Ecto neural progenitor cell (in vitro differentiated cells): ENCODE measurements around the gene MYL6B.
A peak's percentile ranks its signal among the peaks of the same experiment; 100 is the strongest.
"Not testable (repeated sequence)": the region's sequence is repeated elsewhere in the genome, so short reads cannot be mapped to it uniquely, and the experiment has no call there.

ENCODE experiments used
- DNase-seq: peaks from one replicate; pipeline ENCODE4 v3.0.0-alpha.2; 2018; ENCODE audit warnings: low spot score

MYL6B gene

GRCh38 chr12:56172839-56173238 is 20.5 kb downstream of the MYL6B start:
- DNase-seq: no peak

DNA sequence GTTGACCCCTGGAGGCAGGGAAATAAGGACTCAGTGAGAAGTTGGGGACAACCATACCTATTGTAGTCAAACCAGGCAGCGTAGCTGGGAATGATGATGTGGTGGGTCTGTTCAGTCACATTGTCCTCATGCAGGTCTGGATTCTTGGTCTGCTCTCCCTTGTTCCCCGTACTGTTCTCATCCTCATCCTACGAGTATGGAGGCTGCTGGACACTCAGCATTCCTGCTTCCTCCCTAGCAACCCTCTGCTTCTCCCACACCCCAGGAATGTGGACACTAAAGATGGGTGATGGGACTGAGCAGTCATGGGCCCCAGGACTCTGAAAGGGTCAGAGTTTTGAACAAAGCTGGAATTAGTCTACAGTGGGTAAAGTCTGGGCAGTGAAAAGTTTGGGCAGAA is 26.0 kb downstream of the MYL6B start:
- DNase-seq: no peak

- no peak for DNase-seq
These were observed 34.6 kb downstream of the MYL6B start for GRCh38 chr12:56186957-56187356.

DNA sequence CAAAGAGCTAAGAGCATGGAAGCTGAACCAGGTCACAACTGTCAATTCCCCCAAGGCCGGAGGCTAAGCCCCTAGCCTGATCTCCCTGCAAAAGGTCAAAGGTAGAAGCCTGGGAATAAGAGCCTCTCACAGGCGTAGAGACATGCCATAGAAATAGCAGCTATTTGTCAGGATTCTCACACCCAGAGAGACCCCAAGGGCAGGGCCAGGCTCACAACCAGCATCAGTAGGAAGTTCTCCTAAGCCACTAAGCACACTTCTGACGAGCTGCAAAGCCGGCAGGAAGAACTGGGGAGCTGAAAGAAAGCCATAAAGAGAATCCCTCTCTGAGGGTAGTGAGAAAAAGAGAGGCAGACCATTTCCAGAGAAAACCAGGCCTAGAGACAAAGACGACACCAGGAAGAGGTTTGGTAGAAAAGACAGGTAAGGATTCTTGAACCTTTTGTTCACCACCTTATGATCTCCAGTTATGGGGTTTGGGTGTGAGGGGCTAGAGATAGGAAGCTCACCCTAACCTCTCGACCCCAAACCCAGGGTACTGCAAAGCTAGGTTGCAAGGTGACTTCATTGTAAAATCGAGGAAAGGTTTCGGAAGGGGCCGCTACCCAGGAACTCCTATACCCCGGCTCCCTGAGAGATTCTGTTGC is 35.9 kb downstream of the MYL6B start:
- peak; percentile 59 for DNase-seq

DNA sequence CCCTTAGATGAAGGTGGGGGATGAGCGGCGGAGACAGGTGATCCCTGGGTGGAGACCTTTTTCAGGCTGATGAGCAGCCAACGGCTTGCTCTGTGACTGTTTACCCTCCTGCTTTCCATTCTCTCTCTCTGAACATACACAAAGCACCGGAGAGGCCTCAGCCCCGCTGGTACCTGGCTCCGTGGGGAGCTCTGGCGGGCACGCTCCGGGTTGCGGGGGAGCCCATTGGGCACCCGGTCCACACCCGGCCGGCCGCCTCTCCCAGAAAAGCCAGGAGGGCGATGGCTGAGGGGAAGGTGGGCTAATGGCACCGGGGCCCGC is 36.4 kb downstream of the MYL6B start:
- DNase-seq: no peak

DNA sequence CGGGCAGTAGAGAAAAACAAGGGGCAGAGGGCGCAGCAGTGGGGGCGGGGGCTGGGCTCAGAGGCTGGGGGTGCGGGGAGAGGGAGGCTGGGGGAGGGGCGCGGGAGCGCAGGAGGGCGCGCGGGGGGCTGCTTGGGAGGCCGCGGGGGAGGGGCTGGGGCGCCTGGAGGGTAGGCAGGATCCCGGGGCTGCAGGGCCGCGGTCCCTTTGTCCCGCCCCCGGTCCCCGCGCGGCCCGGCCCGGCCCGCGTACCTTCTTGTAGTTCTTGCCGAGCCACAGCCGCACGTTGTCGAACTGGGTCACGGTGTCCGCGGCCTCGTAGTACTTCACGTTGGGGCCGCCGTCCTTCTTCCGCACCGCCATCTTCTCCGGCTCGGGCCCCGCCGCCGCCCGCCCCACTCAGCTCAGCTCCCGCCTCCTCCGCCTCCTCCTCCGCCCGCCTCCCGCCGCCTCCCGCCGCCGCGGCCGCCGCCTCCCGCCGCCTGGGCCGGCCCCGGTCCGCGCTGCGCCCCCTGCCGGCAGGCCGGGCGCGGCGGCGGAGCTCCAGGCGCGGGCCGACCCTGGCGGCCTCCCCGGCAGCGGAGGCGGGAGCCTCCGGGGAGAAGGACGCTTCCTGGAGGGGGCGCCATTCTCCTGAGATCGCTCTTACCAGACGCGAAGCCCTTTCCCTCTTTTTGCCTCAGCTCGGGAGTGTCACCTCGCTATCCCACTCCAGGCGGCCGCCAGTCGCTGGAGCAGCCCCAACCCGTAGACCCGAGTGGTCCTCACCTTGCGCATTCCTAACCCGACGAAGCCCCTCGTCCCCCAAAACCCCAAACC is 36.9 kb downstream of the MYL6B start, which contains the start of gene SMARCC2:
Gene SMARCC2, minus strand, starts transcription at position 385 of the 819 bp plus-strand sequence. Its CDS starts 22 bp downstream, at position 363.
- peak; percentile 96 for DNase-seq

GRCh38 chr12:56189918-56190694 is 37.7 kb downstream of the MYL6B start:
- DNase-seq: peak; percentile 99

DNA sequence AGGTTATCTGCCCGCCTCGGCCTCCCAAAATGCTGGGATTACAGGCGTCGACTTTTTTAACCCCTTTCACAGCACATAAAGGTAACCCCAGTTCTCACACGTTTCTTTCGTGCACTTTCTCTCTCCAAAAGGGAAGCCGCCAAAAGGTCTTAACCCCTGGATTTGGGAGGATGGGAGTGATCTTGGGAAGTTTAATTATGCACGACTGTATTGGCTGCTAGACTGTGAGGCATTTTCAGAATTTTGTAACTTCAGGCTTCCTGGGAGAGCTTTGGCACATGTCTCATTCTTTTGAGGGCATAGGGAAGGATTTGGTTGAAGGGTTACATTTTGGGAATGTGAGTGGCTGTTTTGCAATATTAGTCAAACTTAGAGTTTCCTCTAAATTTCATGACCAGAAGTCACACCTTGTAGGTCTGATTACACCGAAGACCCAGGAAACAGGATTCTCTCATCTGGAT is 38.3 kb downstream of the MYL6B start:
- DNase-seq: no peak

DNA sequence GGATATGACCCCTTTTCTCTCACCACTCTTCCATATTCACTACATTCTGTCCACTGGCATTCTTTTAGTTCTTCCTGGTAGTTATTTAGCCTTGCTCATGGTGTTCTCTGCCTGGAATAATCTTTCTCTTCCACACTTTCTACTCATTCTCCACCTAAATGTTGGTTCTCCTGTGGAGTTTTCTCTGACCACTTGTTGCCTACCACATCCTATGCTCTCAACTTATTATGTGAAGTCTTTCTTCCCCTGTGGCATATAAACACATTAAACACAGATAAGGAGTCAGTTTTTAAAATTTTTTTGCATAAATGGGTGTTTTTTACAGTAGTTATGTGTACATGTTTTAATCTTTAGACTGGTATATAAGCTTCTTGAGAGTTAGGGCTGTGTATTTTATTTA is 40.2 kb downstream of the MYL6B start:
- DNase-seq: no peak

DNA sequence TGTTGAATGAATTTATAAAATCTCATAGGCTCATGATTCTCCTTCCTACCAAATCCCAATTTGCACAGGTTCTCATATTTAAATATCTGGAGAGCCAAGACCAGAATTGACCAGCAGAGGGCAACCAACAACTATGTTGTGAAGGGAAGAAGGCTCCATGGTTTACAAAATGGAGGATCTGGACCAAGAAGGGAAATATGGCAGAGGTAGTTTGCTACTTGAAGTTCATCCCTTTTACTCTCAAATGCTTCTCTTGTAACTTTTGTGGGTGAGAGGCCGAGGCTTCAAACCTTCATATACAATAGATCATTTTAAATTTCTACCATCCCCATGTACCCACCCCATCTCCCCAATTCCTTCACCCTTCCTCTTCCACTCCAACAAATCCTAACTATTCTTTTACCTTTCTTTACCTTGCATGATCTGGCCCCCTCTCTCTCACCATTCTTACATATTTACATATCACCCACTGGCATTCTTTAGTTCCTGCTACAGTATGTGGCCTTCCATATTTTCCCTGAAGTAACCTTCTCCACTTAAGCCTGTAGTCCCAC is 40.7 kb downstream of the MYL6B start:
- DNase-seq: peak; percentile 71

DNA sequence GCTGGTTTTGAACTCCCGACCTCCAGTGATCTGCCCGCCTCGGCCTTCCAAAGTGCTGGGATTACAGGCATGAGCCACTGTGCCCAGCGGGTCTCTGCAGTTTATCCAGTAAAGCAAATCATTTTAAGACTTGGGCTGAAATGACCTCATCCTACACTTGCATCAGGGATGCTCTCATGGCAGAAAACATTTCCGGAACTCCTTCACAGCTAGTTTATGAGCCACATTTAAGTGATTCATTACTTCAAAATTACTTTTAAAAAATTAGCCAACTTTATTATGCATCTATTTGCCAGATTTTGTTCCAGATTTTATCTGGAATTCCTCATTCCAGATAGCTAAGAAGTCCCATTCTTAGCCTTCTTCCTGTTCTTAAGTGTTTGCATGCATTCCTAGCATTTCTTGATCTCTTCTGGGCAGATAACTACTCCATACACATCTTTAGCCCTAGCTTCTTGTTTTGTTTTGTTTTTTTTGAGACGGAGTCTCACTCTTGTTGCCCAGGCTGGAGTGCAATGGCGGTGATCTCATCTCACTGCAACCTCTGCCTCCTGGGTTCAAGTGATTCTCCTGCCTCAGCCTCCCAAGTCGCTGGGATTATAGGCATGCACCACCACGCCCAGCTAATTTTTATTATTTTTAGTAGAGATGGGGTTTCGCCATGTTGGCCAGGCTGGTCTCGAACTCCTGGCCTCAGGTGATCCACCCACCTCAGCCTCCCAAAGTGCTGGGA is 44.6 kb downstream of the MYL6B start:
- not testable (repeated sequence) for DNase-seq

DNA sequence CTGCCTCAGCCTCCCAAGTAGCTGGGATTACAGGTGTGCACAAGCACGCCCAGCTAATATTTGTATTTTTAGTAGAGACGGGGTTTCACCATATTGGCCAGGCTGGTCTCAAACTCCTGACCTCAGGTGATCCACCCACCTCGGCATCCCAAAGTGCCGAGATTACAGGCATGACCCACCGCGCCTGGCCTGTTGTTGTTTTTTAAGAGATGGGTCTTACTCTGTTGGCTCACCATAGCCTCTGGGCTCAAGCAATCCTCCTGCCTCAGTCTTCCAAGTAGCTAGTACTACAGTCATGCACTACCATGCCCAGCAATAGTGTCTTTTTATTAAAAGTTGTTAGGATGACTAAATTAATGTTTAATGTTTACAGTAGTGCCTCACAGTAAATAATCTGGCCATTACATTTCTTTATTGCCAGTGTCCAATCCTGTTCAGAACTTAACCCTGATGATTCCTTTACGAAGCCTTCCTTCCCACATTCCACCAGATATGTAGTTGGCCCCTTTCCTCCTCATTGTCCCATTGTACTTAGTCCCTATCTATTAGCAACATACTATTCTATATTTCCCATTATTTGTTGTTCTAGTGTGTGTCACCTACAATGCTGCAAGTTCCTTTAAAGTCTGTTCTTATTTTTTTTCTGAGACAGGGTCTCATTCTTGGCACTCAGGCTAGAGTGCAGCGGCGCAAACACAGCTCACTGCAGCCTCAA is 45.7 kb downstream of the MYL6B start:
- DNase-seq: no peak

DNA sequence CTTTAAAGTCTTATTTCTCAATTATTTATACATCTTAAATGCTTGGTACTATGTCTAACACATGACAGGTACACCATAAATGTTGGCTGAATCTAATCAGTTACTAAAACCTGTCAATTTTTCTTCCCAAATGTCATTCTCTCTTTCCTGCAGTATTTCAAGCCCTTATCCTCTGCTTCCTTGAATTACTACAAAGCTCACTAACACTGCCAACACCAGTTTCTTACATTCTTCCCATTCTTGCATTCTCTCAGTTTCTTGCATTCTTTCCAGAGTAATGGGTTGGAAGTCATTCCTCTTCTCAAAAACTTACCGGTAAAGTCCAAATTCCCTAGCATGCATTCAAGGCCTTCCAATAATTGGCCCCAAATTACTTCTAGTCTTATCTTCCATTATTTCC is 46.4 kb downstream of the MYL6B start:
- no peak for DNase-seq

DNA sequence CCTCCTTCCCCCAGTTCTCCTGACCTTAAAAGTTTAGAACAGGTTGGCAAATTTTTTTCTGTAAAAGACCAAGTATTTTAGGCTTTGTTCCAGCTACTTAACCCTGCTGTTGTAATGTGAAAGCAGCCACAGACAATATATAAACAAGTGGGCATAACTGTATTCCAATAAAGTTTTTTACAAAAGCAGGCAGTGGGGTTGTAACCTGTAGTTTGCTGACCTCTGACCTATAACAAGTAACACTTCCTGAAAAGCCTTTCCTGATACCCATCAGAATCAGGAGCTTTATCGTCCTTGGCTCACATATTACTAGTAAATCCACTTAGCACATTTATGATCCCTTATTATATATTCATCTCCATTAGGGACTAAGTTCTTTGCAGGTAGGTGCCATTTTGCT is 50.0 kb downstream of the MYL6B start:
- DNase-seq: no peak

DNA sequence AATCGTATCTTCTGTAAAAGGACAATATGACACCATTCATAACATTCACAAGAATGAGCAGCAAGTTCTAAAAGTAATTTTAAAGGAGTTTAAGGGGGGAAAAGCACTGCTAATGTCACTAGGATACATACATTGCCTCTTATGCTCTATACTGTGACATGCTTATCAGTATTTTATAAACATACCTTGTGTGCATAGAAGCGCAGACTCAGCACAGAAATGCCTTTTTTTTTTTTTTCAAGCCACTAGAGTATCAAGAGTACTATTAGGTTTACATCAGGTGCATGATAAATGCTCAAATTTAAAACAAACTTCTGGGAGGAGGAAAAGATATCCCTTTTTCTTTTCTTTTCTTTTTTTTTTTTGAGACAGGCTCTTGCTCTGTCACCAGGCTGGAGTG is 50.5 kb downstream of the MYL6B start:
- no peak for DNase-seq

DNA sequence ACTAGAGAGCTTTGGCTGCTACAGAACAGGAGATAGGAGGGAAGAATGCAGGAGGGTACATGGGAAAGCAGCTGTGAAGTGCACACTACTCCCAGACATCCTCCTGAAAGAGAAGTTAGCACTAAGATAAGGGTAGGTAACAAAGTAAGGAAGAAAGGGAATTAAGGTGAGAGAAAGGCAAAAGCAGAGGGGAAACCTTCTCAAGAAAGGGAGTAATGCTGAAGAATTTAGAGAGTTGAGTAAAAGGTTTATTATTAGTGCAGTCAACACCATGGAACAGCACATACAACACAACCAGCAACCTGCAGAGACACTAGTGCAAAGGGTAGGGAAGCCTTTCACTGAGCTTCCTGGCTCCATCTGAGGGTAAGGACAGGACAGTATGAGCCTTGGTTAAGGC is 51.9 kb downstream of the MYL6B start:
- no peak for DNase-seq

GRCh38 chr12:56205445-56205844 is 53.1 kb downstream of the MYL6B start:
- DNase-seq: no peak

DNA sequence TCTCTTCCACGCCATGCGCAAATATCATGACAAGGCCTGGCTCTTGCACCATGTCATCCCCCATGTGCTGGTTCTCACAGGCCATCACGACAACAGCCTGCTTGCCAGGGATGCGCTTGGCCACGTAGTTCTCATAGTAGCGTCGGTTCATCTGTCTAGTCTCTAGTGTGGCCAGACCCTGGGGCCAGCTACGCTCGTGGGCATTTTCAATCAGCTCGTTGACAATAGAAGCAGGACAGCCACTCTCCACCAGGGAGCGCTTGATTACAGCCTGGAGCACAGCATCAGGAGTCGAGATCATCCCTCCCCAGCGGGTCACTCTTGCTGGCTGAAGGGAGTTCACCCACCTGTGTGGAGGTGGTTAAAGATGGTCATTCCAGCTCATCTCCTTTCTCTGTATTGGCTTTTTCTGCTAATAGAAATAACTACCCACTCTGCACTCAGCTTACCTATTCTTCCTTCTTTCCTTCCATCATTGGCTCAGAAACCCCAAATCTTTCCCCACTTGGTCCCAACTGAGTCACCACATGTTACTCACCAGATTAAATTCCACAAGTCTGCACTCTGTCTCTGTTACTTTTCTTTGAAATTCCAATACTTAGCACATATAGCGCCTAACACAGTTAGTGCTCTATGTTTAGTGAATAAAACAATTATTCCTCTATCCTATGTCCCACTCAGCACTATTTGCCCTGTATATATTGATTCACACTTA is 54.2 kb downstream of the MYL6B start:
- DNase-seq: peak; percentile 81
